Activated T-cell treated with anti-CD3 and anti-CD28 coated beads for 4 hours (primary cell): ENCODE measurements around the gene IFT43.
A peak's percentile ranks its signal among the peaks of the same experiment; 100 is the strongest.
"Not testable (repeated sequence)": the region's sequence is repeated elsewhere in the genome, so short reads cannot be mapped to it uniquely, and the experiment has no call there.

ENCODE experiments used
- DNase-seq: peaks from one replicate; pipeline ENCODE4 v3.0.0-alpha.2; 2020

IFT43 gene

GRCh38 chr14:75981426-75982265 lies 3.9 kb upstream of the IFT43 start, which contains the start of gene TGFB3:
Gene TGFB3, minus strand, starts transcription at chr14:75981995. Its CDS starts 1,102 bp downstream, at chr14:75980893.
- peak; percentile 49 for DNase-seq

- peak; percentile 67 for DNase-seq
Observed at GRCh38 chr14:75982266-75983018, 3.1 kb upstream of the IFT43 start.

- DNase-seq: no peak
Observed at GRCh38 chr14:75983019-75983358, 2.6 kb upstream of the IFT43 start.

GRCh38 chr14:75984674-75985073 lies 889 bp upstream of the IFT43 start:
- no peak for DNase-seq

GRCh38 chr14:75986439-75986765 lies 839 bp downstream of the IFT43 start:
- DNase-seq: no peak

- no peak for DNase-seq
Observed at GRCh38 chr14:75987201-75987970, 1.8 kb downstream of the IFT43 start.

- DNase-seq: no peak
Observed at GRCh38 chr14:75989134-75989533, 3.6 kb downstream of the IFT43 start.

GRCh38 chr14:75990297-75990696 lies 4.7 kb downstream of the IFT43 start:
- no peak for DNase-seq

- DNase-seq: no peak
Observed at GRCh38 chr14:75991753-75992152, 6.2 kb downstream of the IFT43 start.

- DNase-seq: no peak
Observed at GRCh38 chr14:75993567-75994041, 8.0 kb downstream of the IFT43 start.

- no peak for DNase-seq
Observed at GRCh38 chr14:75995372-75996041, 9.9 kb downstream of the IFT43 start.

- DNase-seq: no peak
Observed at GRCh38 chr14:75996488-75996887, 10.9 kb downstream of the IFT43 start.

- DNase-seq: no peak
Observed at GRCh38 chr14:75999511-76000190, 14.1 kb downstream of the IFT43 start.

- DNase-seq: no peak
Observed at GRCh38 chr14:76002383-76002782, 16.8 kb downstream of the IFT43 start.

GRCh38 chr14:76006253-76006652 lies 20.7 kb downstream of the IFT43 start:
- DNase-seq: no peak

- no peak for DNase-seq
Observed at GRCh38 chr14:76007379-76007778, 21.8 kb downstream of the IFT43 start.

GRCh38 chr14:76007852-76008251 lies 22.3 kb downstream of the IFT43 start:
- no peak for DNase-seq

GRCh38 chr14:76009627-76010026 lies 24.1 kb downstream of the IFT43 start:
- DNase-seq: not testable (repeated sequence)

- no peak for DNase-seq
Observed at GRCh38 chr14:76011930-76012329, 26.4 kb downstream of the IFT43 start.

GRCh38 chr14:76012354-76012753 lies 26.8 kb downstream of the IFT43 start:
- no peak for DNase-seq

- DNase-seq: no peak
Observed at GRCh38 chr14:76015191-76015590, 29.6 kb downstream of the IFT43 start.

GRCh38 chr14:76015668-76016067 lies 30.1 kb downstream of the IFT43 start:
- no peak for DNase-seq
